Stimulated activated CD8-positive, alpha-beta memory T cell treated with anti-CD3 and anti-CD28 coated beads, Interleukin-12 subunit alpha, Interleukin-12 subunit beta, amount 100 ng/mL, for 24 hours (primary cell): ENCODE measurements around the gene SLC15A3.

Experiments used
- DNase-seq: peaks from one replicate; pipeline ENCODE4 v3.0.0-alpha.2; 2020; ENCODE audit errors: extremely low read depth

Gene SLC15A3

DNA sequence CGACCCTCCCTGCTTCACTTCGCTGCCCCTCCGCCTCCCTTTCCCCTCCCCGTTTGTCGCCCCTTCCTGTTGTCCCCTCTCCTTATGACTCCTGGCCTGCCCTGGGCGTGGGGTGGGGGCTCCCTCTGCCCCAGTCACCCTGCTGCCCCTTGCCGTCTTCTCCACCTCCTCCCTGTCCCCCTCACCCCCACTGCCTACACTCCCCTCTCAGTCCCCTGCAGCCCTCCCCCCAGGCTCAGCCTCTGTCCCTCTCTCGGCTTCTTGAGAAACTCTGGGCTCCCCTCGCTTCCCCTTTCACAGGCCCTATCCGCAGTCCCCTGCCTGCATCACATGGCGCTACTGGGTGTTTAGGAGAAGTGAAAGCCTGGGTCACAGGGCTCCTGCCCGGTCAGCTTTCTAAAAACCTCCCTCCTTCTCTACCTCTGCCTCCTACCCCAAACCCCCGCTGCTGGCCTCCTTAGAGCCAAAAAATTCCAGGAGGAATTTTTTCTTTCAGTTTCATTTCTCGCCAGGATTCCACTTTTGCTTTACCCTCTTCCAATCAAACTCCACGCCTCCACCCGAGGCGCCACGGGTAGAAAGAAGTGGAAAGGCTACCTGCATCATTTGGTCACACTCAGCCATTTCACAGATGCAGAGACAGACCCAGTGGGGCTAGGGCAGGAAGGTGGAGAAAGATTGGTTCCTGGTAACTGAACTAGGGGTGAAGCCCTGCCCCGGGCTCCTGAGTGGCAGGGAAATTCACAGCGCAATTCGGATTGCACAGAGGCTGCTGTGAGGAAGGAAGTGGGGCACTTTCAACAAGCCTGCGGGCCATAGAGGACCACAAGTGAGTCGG is at the start of gene SLC15A3:
Gene SLC15A3, minus strand, starts transcription at position 273 of the 838 bp plus-strand sequence. CDS start 625 bp downstream, outside the sequence.
- no peak for DNase-seq

GRCh38 chr11:61000426-61000825 is 48.5 kb upstream of the SLC15A3 start:
- no peak for DNase-seq

GRCh38 chr11:60996381-60997138 is 44.6 kb upstream of the SLC15A3 start:
- no peak for DNase-seq

DNA sequence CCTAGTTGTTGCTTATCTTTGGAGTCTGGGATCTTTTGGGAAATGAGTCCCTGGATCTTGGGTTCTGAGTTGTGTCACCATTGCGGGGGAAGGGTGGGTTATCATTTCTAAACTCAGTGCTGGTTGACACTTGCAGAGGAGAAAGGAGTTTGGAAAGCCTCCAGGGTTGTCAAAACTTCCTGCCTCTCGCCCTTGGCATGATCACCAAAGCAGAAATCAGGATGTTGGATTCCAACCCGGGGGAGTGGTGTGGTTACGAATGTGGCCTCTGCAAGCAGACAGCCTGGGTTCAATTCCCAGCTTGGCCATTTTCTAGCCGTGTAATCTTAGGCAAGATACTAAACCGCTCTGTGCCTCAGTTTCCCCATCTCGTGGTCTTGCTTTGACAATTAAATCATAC is 43.8 kb upstream of the SLC15A3 start:
- DNase-seq, result no peak

DNA sequence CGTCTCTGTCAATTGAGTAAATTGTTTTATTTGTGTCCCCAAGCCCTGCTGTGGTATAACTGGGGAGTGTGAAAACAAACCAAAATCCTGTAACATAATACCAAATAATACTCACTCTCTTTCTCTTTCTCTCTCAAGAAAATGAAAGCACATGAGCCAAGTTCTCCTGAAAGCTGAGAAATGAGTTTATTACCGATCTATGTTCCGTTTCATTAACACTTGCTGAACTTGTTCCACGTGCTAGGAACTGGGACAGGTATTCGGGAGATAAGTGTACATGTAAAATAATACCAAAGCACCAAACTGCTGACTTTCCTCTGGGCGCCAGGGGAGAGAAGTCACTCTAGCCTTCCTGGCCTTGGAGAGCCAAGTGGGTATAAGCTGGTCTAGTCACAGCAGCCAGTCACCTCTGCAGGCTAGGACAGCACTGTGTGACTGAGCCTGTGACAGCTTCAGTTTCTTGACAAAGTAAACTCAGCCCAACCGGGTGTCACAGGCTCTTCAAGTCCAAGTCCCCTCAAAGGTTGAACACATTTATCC is 42.6 kb upstream of the SLC15A3 start:
- no peak for DNase-seq

GRCh38 chr11:60993615-60994014 is 41.6 kb upstream of the SLC15A3 start:
- no peak for DNase-seq

GRCh38 chr11:60992842-60993409 is 41.0 kb upstream of the SLC15A3 start:
- DNase-seq, result no peak

DNA sequence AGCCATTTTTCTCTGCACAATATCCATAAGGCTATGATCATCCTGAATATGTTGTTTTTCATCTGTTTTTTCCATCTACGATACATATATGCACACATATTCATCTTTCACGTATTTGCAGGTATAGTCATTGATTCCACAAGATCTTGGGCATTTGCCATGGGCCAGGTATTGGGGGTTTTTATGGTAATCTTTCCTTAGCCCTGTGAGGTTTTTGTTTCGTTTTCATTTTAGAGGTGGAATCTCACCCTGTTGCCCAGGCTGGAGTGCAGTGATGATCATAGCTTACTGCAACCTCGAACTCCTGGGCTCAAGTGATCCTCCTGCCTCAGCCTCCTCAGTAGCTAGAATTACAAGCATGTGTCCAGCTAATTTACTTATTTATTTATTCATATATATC is 39.5 kb upstream of the SLC15A3 start:
- DNase-seq, result no peak

GRCh38 chr11:60989093-60989650 is 37.2 kb upstream of the SLC15A3 start:
- DNase-seq, result no peak

DNA sequence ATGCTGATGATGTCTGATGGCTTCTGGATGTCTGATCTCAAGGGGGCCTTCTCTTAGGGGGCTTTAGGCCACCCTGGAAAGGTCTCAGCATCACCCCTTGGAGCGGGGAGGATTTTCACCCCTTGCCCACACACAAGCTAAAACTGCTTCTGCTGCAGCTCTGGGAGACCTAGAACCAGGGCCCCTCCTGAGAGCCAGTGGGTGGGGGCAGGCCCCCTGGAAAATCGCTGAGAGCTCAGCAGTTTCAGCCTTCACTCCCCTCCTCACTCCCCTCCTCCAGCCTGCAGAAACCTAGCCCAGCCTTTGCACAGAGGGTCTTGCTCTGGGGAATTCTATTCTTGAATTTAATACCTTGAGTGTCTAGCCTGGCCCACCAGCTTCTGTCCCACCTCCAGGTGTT is 36.7 kb upstream of the SLC15A3 start:
- DNase-seq, result no peak

DNA sequence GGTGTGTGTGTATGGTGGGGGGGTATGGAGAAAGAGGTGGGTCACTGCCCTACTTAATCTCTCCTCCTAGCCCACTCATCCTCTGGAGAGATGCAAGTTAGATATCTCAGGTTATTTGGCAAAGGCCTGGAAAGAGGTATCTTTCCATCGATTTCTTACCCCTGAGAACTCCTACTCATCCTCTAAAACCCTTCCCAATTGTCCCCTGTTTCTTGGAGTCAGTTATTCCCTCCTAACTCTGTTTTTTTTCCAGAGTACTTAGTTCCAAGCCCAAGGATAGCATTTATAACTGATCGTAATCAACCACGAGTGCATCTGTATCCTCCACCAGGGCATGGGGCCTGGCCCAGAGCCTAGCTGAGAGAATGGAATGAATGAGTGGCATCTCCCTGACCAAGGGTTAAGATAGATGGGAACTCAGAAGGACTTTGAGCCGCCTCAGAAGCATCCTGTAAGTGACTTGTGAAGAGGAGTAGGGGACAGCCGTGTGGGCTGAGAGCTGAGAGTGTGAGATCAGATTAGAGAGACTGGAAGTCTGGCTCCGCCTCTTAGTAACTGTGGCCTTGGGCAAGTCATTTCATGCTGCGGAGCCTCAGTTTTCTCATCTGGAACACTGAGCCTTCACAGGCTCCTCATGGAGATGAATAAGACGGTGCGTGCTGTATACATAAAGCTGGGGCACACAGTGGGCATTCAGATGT is 35.8 kb upstream of the SLC15A3 start:
- DNase-seq, result no peak

DNA sequence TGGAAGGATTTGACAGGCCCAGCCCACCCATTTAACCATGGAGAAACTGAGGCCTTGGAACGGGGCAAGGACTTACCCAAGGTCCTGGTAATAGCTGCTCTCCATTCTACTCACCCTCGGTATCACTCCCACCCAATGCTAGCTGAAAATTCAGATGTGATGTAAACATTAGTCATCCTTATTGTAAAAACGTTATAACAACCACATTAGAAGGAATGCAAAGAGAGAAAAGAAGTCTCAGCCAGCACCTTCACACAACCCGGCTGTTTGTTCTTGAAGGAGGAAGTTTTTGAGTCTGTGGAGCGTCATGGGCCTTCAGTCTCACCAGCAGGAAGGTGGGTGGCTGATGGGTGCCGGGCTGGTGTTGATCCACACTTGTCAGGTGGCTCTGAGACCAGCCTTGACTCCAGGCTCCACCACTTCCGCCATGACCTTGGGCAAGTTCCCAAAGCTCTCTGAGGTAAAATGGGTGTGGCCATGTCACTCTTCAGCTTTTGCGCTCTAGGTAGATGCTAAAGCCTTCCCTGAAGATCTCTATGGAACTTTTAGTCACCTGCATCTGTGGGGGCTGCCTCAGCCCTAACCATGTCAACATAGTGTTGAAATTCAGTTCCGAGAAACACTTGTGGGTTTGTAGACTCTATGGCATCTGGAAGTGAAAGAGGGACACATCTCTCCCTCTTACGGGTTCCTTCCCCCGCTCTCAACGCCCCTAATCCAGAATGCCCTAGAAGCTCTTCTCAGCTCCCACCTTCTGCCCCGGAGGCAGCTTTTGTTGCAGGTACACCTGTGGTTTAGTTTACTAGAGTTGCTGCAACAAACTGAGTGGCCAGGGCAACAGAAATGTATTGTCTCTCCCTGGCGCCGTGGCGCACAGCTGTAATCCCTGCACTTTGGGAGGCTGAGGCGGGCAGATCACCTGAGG is 34.3 kb upstream of the SLC15A3 start:
- peak; percentile 68 for DNase-seq

- DNase-seq, result no peak
Measured at GRCh38 chr11:60985501-60985900, 33.5 kb upstream of the SLC15A3 start.

DNA sequence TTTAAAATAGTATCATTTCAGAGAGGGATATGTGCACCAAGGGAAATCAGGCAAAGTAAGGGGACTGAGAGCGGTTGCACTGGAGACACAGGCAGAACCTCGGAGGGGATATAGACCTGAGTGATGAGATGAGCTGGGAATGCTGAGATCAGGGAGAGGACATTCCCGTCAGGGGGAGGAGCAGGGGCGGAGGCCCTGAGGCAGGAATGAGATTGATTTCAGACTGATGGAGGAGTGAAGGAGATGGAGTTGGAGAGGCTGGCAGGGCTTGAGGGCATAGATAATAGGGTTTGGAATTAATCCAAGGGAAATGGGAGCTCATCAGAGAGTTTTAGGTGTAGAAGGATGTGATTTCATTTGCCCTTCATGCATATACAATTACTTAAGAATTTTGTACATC is 32.7 kb upstream of the SLC15A3 start:
- DNase-seq, result no peak

DNA sequence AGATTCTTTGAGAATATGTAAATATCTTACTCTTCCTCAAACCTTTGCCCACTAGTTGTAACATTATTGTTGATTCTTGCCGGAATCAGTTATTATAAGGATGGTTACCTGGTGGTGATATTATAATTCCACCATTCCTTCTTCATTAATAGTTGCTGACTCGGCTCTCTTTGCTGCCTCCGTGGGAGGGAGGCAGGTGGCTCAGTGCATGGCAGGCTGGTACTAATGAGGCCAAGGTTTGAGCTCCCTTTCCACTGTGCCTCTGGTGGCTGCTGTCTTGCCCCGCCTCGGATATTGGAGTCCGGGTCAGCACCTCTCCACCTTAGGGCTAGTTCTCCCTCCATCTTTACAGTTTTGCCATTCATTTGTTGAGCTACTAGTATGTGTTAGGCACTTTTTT is 32.2 kb upstream of the SLC15A3 start:
- DNase-seq, result no peak

DNA sequence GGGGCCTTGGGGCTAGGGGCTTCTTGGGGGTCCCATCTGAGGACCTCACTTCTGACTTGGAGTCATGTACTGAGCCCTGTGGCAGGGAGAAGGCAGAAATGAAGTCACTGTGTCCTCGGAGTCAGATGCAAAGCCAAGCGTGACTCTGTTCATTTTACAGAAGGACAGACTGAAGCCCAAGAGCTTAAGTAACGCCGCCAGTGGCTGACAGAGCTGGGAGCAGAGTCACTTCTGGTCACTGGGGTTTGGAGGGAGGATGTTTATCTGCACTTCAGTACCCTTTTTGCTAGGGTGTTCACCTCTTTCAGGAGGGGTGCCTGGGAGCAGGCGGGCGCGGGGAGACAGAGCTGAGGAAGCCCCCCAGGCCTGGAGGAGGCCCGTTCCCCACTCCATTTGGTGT is 30.2 kb upstream of the SLC15A3 start:
- no peak for DNase-seq

- DNase-seq, result no peak
Measured at GRCh38 chr11:60981515-60981914, 29.5 kb upstream of the SLC15A3 start.

DNA sequence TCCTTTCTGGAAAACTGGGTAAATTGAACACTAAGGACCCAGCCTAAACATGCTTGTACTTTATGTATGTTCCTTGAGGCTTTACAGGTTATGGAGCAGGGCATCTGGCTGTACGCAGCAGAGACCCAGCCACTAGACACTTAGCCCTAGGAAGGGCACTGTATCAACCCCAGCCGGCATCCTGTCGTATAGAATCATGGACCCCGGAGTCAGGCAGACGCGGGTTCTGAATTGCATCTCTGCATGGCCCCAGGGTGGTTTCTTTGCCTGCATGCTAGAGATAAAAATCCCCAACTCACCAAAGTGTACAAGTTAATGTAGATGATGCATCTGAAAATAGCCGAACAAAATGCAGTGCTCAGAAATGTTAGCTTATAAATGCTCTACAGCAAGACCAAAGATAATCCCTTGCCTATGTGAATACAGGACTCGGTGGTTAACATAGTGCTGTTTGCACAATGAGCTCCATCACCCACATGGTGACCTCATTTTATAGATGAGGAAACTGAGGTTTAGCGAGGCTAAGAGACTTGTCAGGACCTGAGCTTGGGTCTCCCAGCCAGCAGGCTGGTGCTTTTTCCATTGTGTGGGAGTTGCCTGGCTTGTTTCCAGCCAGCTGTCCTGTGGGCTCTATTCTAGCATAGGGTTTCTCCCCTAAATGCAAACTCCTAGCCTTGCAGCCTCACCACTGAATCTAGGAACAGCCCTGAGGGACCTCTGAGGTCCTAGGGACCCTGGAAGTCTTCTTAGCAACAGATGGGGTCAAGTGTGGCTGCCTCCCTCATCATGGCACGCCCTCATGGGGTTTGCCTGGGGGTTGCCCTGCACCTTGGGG is 26.8 kb upstream of the SLC15A3 start:
- DNase-seq, result no peak

DNA sequence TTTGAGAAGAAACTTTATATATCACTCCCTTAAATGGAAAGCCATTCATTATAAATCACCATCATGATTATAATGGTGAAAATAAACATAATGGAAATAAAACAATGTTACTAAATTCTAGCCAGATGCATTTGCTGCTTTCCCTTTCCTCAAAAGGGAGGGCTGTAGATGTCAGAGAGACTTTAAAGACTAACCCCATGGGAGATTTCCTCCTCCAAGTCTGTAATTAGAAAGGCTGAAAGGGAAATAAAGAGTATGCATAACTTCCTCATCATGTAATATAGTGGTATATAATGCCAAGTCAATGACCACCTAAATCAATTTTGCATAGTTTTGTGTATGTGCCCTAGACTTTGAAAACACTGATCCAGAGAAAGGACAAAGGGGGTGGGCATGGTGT is 25.9 kb upstream of the SLC15A3 start:
- DNase-seq, result no peak

GRCh38 chr11:60977224-60977623 is 25.2 kb upstream of the SLC15A3 start:
- DNase-seq, result no peak
